ENCODE measurements around the gene IQGAP2.
"Not testable (repeated sequence)": the region's sequence is repeated elsewhere in the genome, so short reads cannot be mapped to it uniquely, and the experiment has no call there.

The IQGAP2 gene

DNA sequence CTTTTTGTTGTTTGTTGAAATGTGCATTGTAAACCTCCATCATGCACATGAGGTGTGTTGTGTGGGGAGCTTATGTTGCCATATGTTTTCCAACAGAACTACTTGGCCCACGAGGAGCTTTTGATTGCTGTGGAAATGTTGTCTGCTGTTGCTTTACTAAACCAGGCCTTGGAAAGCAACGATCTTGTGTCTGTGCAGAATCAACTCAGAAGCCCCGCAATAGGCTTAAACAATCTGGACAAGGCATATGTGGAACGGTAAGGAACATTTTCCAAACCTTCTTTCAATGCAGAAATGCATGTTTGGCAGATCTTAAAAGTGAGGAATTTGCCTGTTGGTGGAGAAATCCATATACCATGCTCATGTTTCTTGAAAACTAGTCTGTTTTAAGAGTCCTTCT, 197.6 kb downstream of the IQGAP2 start:
- no peaks in the 10 kb centered on the region for H3K79me2 ChIP-seq (ENCODE audit: control insufficient read depth, insufficient read depth, low read length, poor library complexity)
- H4K91ac ChIP-seq (ENCODE audit: low read depth, low read length) = no peak overlapping the region
- no CpG with 5 or more reads among the region's 4 CpGs for WGBS (ENCODE audit: extremely low coverage, insufficient coverage, insufficient read length)
- no peaks in the 10 kb centered on the region for H3K36me3 ChIP-seq (ENCODE audit: control insufficient read depth in 1 of 2, insufficient read depth in 2 of 2, low read length in 2 of 2)
- DNase-seq = no peak
- no peak overlapping the region for H2BK120ac ChIP-seq (ENCODE audit: insufficient read depth, low read length, poor library complexity)
- H3K27me3 ChIP-seq (ENCODE audit: insufficient read depth, low read length) = no peaks in the 10 kb centered on the region
- no peak overlapping the region for H4K12ac ChIP-seq (ENCODE audit: low read depth, low read length)
- no peak overlapping the region for H3K14ac ChIP-seq (ENCODE audit: low read length)
- no peak overlapping the region for H3K4ac ChIP-seq (ENCODE audit: low read depth, low read length)
- H3K9ac ChIP-seq (ENCODE audit: low read length) = no peak overlapping the region
- no peak overlapping the region for H3K23ac ChIP-seq (ENCODE audit: low read length)
- no peak overlapping the region for H2BK12ac ChIP-seq (ENCODE audit: low read length)
- no peaks in the 10 kb centered on the region for H3K4me1 ChIP-seq (ENCODE audit: control insufficient read depth in 1 of 2, insufficient read depth in 2 of 2, low read length in 2 of 2)
- H3K18ac ChIP-seq (ENCODE audit: low read length) = no peak overlapping the region
- no peaks in the 10 kb centered on the region for H3K9me3 ChIP-seq (ENCODE audit: insufficient read depth, low read depth, low read length)
- H3K27ac ChIP-seq (ENCODE audit: low read depth, low read length) = no peak overlapping the region
- H3K4me3 ChIP-seq (ENCODE audit: low read depth, low read length) = no peak overlapping the region
- H2AFZ ChIP-seq (ENCODE audit: insufficient read depth, low read length, poor library complexity) = no peak overlapping the region
- no peak overlapping the region for H2AK5ac ChIP-seq (ENCODE audit: low read length)
- no peak overlapping the region for H2BK5ac ChIP-seq (ENCODE audit: low read depth, low read length, poor library complexity)
- no peak overlapping the region for H4K8ac ChIP-seq (ENCODE audit: low read depth, low read length)
- H3K79me1 ChIP-seq (ENCODE audit: low read length) = no peaks in the 10 kb centered on the region
- no peak overlapping the region for H3K4me2 ChIP-seq (ENCODE audit: low read length)

GRCh38 chr5:76601470-76601869, 198.4 kb downstream of the IQGAP2 start:
- Histone ChIP-seq H3K79me1 (ENCODE audit: low read length) (no peaks in the 10 kb centered on the region), H2BK12ac (ENCODE audit: low read length) (no peak overlapping the region), H3K9ac (ENCODE audit: low read length) (no peak overlapping the region), H3K27me3 (ENCODE audit: insufficient read depth, low read length) (no peaks in the 10 kb centered on the region), H3K27ac (ENCODE audit: low read depth, low read length) (no peak overlapping the region), H4K8ac (ENCODE audit: low read depth, low read length) (no peak overlapping the region), H2AFZ (ENCODE audit: insufficient read depth, low read length, poor library complexity) (no peak overlapping the region), H3K18ac (ENCODE audit: low read length) (no peak overlapping the region), H2BK5ac (ENCODE audit: low read depth, low read length, poor library complexity) (no peak overlapping the region), H3K23ac (ENCODE audit: low read length) (no peak overlapping the region), H2BK120ac (ENCODE audit: insufficient read depth, low read length, poor library complexity) (no peak overlapping the region), H3K79me2 (ENCODE audit: control insufficient read depth, insufficient read depth, low read length, poor library complexity) (no peaks in the 10 kb centered on the region), H3K4me3 (ENCODE audit: low read depth, low read length) (no peak overlapping the region), H3K4me1 (ENCODE audit: control insufficient read depth in 1 of 2, insufficient read depth in 2 of 2, low read length in 2 of 2) (no peaks in the 10 kb centered on the region), H3K9me3 (ENCODE audit: insufficient read depth, low read depth, low read length) (no peaks in the 10 kb centered on the region), H3K4ac (ENCODE audit: low read depth, low read length) (no peak overlapping the region), H3K4me2 (ENCODE audit: low read length) (no peak overlapping the region), H3K36me3 (ENCODE audit: control insufficient read depth in 1 of 2, insufficient read depth in 2 of 2, low read length in 2 of 2) (no peaks in the 10 kb centered on the region), H2AK5ac (ENCODE audit: low read length) (no peak overlapping the region), H4K12ac (ENCODE audit: low read depth, low read length) (no peak overlapping the region), H4K91ac (ENCODE audit: low read depth, low read length) (no peak overlapping the region), H3K14ac (ENCODE audit: low read length) (no peak overlapping the region)
- peak; percentile 21 to 87 for DNase-seq
- WGBS (ENCODE audit: extremely low coverage, insufficient coverage, insufficient read length) = no CpG with 5 or more reads among the region's 3 CpGs

DNA sequence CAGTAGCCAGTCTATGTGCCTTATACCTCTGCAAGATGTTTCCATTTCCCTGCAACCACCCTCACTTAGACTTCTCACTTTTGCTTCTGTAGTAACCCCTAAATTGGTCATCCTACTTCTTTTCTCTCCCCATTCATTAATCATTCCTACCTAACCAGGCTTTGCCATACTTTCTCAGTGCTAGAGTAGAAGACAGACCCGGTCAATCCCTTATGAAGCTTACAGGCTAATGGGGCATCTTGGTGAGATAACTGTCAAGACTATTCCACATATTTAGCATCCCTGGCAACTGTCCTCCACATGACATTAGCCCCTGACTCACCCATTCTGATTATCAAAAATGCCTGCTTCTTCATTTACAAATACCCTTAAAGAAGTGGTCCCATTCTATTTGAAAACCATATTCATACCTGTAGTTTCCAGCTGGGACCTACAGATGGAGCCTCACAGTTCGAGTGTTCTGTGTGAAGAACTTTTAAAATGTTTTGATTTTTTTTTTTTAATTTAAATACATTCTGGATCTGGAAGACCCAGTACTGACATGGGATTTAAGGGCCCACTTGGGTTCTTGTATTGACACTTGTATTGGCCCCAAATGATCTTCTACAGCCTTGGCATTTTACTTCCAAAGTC, 199.1 kb downstream of the IQGAP2 start:
- H3K36me3 ChIP-seq (ENCODE audit: control insufficient read depth in 1 of 2, insufficient read depth in 2 of 2, low read length in 2 of 2) = no peaks in the 10 kb centered on the region
- no peak overlapping the region for H2BK12ac ChIP-seq (ENCODE audit: low read length)
- no peak overlapping the region for H3K23ac ChIP-seq (ENCODE audit: low read length)
- H3K14ac ChIP-seq (ENCODE audit: low read length) = no peak overlapping the region
- no peak overlapping the region for H3K9ac ChIP-seq (ENCODE audit: low read length)
- no peak overlapping the region for H2AK5ac ChIP-seq (ENCODE audit: low read length)
- H3K27ac ChIP-seq (ENCODE audit: low read depth, low read length) = no peak overlapping the region
- no peak overlapping the region for H4K91ac ChIP-seq (ENCODE audit: low read depth, low read length)
- H3K27me3 ChIP-seq (ENCODE audit: insufficient read depth, low read length) = no peaks in the 10 kb centered on the region
- no peak for DNase-seq
- H3K4ac ChIP-seq (ENCODE audit: low read depth, low read length) = no peak overlapping the region
- no peaks in the 10 kb centered on the region for H3K79me2 ChIP-seq (ENCODE audit: control insufficient read depth, insufficient read depth, low read length, poor library complexity)
- no peak overlapping the region for H4K12ac ChIP-seq (ENCODE audit: low read depth, low read length)
- no peak overlapping the region for H3K4me3 ChIP-seq (ENCODE audit: low read depth, low read length)
- no peaks in the 10 kb centered on the region for H3K9me3 ChIP-seq (ENCODE audit: insufficient read depth, low read depth, low read length)
- no peak overlapping the region for H4K8ac ChIP-seq (ENCODE audit: low read depth, low read length)
- no peaks in the 10 kb centered on the region for H3K79me1 ChIP-seq (ENCODE audit: low read length)
- no peak overlapping the region for H2BK5ac ChIP-seq (ENCODE audit: low read depth, low read length, poor library complexity)
- no peak overlapping the region for H2BK120ac ChIP-seq (ENCODE audit: insufficient read depth, low read length, poor library complexity)
- no peaks in the 10 kb centered on the region for H3K4me1 ChIP-seq (ENCODE audit: control insufficient read depth in 1 of 2, insufficient read depth in 2 of 2, low read length in 2 of 2)
- H3K4me2 ChIP-seq (ENCODE audit: low read length) = no peak overlapping the region
- H2AFZ ChIP-seq (ENCODE audit: insufficient read depth, low read length, poor library complexity) = no peak overlapping the region
- H3K18ac ChIP-seq (ENCODE audit: low read length) = no peak overlapping the region
- WGBS (ENCODE audit: extremely low coverage, insufficient coverage, insufficient read length) = no CpG with 5 or more reads among the region's 2 CpGs

DNA sequence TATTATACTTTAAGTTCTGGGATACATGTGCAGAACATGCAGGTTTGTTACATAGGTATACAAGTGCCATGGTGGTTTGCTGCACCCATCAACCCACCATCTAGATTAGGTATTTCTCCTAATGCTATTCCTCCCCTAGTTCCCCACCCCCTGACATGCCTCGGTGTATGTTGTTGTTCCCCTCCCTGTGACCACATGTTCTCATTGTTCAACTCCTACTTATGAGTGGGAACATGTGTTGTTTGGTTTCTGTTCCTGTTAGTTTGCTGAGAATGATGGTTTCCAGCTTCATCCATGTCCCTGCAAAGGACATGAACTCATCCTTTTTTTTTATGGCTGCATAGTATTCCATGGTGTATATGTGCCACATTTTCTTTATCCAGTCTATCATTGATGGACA, 200.9 kb downstream of the IQGAP2 start:
- H3K36me3 ChIP-seq (ENCODE audit: control insufficient read depth in 1 of 2, insufficient read depth in 2 of 2, low read length in 2 of 2); H3K79me1 ChIP-seq (ENCODE audit: low read length); H3K9me3 ChIP-seq (ENCODE audit: insufficient read depth, low read depth, low read length); H2BK120ac ChIP-seq (ENCODE audit: insufficient read depth, low read length, poor library complexity); H3K27ac ChIP-seq (ENCODE audit: low read depth, low read length); H2BK12ac ChIP-seq (ENCODE audit: low read length); H3K18ac ChIP-seq (ENCODE audit: low read length); H3K23ac ChIP-seq (ENCODE audit: low read length); H3K4me3 ChIP-seq (ENCODE audit: low read depth, low read length); H3K4me1 ChIP-seq (ENCODE audit: control insufficient read depth in 1 of 2, insufficient read depth in 2 of 2, low read length in 2 of 2); H3K27me3 ChIP-seq (ENCODE audit: insufficient read depth, low read length); H4K91ac ChIP-seq (ENCODE audit: low read depth, low read length); H4K8ac ChIP-seq (ENCODE audit: low read depth, low read length); H2AFZ ChIP-seq (ENCODE audit: insufficient read depth, low read length, poor library complexity); H3K4ac ChIP-seq (ENCODE audit: low read depth, low read length); H3K79me2 ChIP-seq (ENCODE audit: control insufficient read depth, insufficient read depth, low read length, poor library complexity); H2AK5ac ChIP-seq (ENCODE audit: low read length); H3K9ac ChIP-seq (ENCODE audit: low read length); H4K12ac ChIP-seq (ENCODE audit: low read depth, low read length); H2BK5ac ChIP-seq (ENCODE audit: low read depth, low read length, poor library complexity); H3K14ac ChIP-seq (ENCODE audit: low read length); DNase-seq; H3K4me2 ChIP-seq (ENCODE audit: low read length): not testable (repeated sequence)
- WGBS (ENCODE audit: extremely low coverage, insufficient coverage, insufficient read length) = no CpG with 5 or more reads among the region's 1 CpG

Measured in trophoblast cell (in vitro differentiated cells and primary cell).